ENCODE data around the gene COL4A1. TPM values are rescaled to one million over a fixed set of nuclear protein-coding genes. Genes with fewer than 3 reads are reported as not detected.

COL4A1 gene
- total and polyA plus RNA-seq, 11 donors = 52.6 to 428 (median 184) TPM

- peaks cover 0 to 16% (median 0%) of the 10 kb centered on the region in 9 donors for H3K27me3 ChIP-seq
- peak in 2 of 5 donors; percentile 17 to 19 for DNase-seq
- H3K4me3 ChIP-seq = peak overlapping the region in 6 of 12 donors; percentile 3 to 17 (median 6)
- peaks cover 0 to 17% (median 0%) of the 10 kb centered on the region in 9 donors for H3K36me3 ChIP-seq
- H3K4me1 ChIP-seq = peaks cover 19 to 92% (median 81%) of the 10 kb centered on the region in 12 donors
- intact Hi-C loops (cut with DNase I) = loop anchor here in 7 of 10 donors (1.0 to 10.0 kb wide), 6 partner anchors 35 to 113 kb away; no protein-coding TSS in a partner anchor
- peak overlapping the region in 11 of 12 donors; percentile 40 to 99 (median 62) for H3K27ac ChIP-seq
- ATAC-seq = no peak
- no peaks in the 10 kb centered on the region for H3K9me3 ChIP-seq
- 51 to 62% (median 57%) methylated on average over 21 of the region's 21 CpGs for WGBS, 4 donors
- TF ChIP-seq, protein P1, sequence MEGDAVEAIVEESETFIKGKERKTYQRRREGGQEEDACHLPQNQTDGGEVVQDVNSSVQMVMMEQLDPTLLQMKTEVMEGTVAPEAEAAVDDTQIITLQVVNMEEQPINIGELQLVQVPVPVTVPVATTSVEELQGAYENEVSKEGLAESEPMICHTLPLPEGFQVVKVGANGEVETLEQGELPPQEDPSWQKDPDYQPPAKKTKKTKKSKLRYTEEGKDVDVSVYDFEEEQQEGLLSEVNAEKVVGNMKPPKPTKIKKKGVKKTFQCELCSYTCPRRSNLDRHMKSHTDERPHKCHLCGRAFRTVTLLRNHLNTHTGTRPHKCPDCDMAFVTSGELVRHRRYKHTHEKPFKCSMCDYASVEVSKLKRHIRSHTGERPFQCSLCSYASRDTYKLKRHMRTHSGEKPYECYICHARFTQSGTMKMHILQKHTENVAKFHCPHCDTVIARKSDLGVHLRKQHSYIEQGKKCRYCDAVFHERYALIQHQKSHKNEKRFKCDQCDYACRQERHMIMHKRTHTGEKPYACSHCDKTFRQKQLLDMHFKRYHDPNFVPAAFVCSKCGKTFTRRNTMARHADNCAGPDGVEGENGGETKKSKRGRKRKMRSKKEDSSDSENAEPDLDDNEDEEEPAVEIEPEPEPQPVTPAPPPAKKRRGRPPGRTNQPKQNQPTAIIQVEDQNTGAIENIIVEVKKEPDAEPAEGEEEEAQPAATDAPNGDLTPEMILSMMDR (IDR thresholded peaks at IDR 0.05) = no peak
- no peak for TF ChIP-seq POLR2A (IDR thresholded peaks at IDR 0.05)
These were observed 5.1 kb downstream of the COL4A1 start for GRCh38 chr13:110301606-110302553.

GRCh38 chr13:110301083-110301482 lies 5.9 kb downstream of the COL4A1 start:
- WGBS, 4 donors = 40 to 50% (median 45%) methylated on average over 5 of the region's 5 CpGs
- Histone ChIP-seq H3K4me3 (peak overlapping the region in 2 of 12 donors; percentile 5 to 7), H3K27me3 (peaks cover 0 to 10% (median 0%) of the 10 kb centered on the region in 9 donors), H3K27ac (peak overlapping the region in 11 of 12 donors; percentile 14 to 99 (median 62)), H3K36me3 (peaks cover 0 to 17% (median 0%) of the 10 kb centered on the region in 9 donors), H3K9me3 (no peaks in the 10 kb centered on the region), H3K4me1 (peaks cover 19 to 100% (median 85%) of the 10 kb centered on the region in 12 donors)
- intact Hi-C loops (cut with DNase I) = loop anchor here in 7 of 10 donors (1.0 to 10.0 kb wide), 6 partner anchors 34 to 114 kb away; no protein-coding TSS in a partner anchor
- TF ChIP-seq, protein P1 (IDR thresholded peaks at IDR 0.05) = no peak
- no peak for TF ChIP-seq POLR2A (IDR thresholded peaks at IDR 0.05)
- DNase-seq (peak in 1 of 5 donors; percentile 16), ATAC-seq (no peak)

- Histone ChIP-seq H3K27ac (peak overlapping the region in 10 of 12 donors; percentile 10 to 99 (median 70)), H3K4me1 (peaks cover 19 to 100% (median 85%) of the 10 kb centered on the region in 12 donors), H3K4me3 (no peak overlapping the region), H3K36me3 (peaks cover 0 to 17% (median 0%) of the 10 kb centered on the region in 9 donors), H3K27me3 (peaks cover 0 to 10% (median 0%) of the 10 kb centered on the region in 9 donors), H3K9me3 (no peaks in the 10 kb centered on the region)
- 38 to 56% (median 38%) methylated on average over 3 of the region's 3 CpGs for WGBS, 4 donors
- TF ChIP-seq POLR2A (IDR thresholded peaks at IDR 0.05) = no peak
- TF ChIP-seq, protein P1 (IDR thresholded peaks at IDR 0.05) = no peak
- ATAC-seq (no peak), DNase-seq (no peak)
- intact Hi-C loops (cut with DNase I) = loop anchor here in 6 of 10 donors (5.0 to 10.0 kb wide), 5 partner anchors 33 to 115 kb away; no protein-coding TSS in a partner anchor
These were observed 6.7 kb downstream of the COL4A1 start for GRCh38 chr13:110300090-110300815.

All from heart left ventricle (tissue), 16 donors.